Measurements from ENCODE around the gene UBIAD1.

The UBIAD1 gene

GRCh38 chr1:11289064-11289463 is 16.1 kb downstream of the UBIAD1 start:
- TF ChIP-seq TOX (CRISPR knock-in tag; IDR thresholded peaks at IDR 0.05; ENCODE audit: borderline replicate concordance) (no peak), BACH2 (CRISPR knock-in tag; IDR thresholded peaks at IDR 0.05; ENCODE audit: borderline replicate concordance) (no peak), ZC3H10 (CRISPR knock-in tag; IDR thresholded peaks at IDR 0.05) (no peak), RARB (CRISPR knock-in tag; IDR thresholded peaks at IDR 0.05) (no peak), ZNF565 (CRISPR knock-in tag; conservative IDR thresholded peaks at IDR 0.05; ENCODE audit: low read depth) (no peak), GLIS3 (CRISPR knock-in tag; IDR thresholded peaks at IDR 0.05) (no peak), TSHZ2 (CRISPR knock-in tag; IDR thresholded peaks at IDR 0.05) (no peak), CSRNP3 (CRISPR knock-in tag; IDR thresholded peaks at IDR 0.05) (no peak), TCF4 (CRISPR knock-in tag; IDR thresholded peaks at IDR 0.05; ENCODE audit: borderline replicate concordance) (no peak), SNAI2 (CRISPR knock-in tag; IDR thresholded peaks at IDR 0.05) (no peak), CSDC2 (CRISPR knock-in tag; IDR thresholded peaks at IDR 0.05) (no peak), ZFP30 (CRISPR knock-in tag; IDR thresholded peaks at IDR 0.05) (no peak), PPARA (CRISPR knock-in tag; IDR thresholded peaks at IDR 0.05; ENCODE audit: borderline replicate concordance) (no peak), ESRRG (CRISPR knock-in tag; IDR thresholded peaks at IDR 0.05) (no peak), ZNF8 (CRISPR knock-in tag; IDR thresholded peaks at IDR 0.05) (no peak), CREB5 (CRISPR knock-in tag; IDR thresholded peaks at IDR 0.05; ENCODE audit: low read depth) (no peak)
- ATAC-seq = no peak

GRCh38 chr1:11291049-11291448 is 18.1 kb downstream of the UBIAD1 start:
- no peak for ATAC-seq
- TF ChIP-seq TCF4 (CRISPR knock-in tag; IDR thresholded peaks at IDR 0.05; ENCODE audit: borderline replicate concordance) (no peak), BACH2 (CRISPR knock-in tag; IDR thresholded peaks at IDR 0.05; ENCODE audit: borderline replicate concordance) (no peak), ZC3H10 (CRISPR knock-in tag; IDR thresholded peaks at IDR 0.05) (no peak), CSRNP3 (CRISPR knock-in tag; IDR thresholded peaks at IDR 0.05) (no peak), OSR1 (CRISPR knock-in tag; IDR thresholded peaks at IDR 0.05) (no peak), GLIS3 (CRISPR knock-in tag; IDR thresholded peaks at IDR 0.05) (no peak), CREB5 (CRISPR knock-in tag; IDR thresholded peaks at IDR 0.05; ENCODE audit: low read depth) (no peak), PATZ1 (CRISPR knock-in tag; IDR thresholded peaks at IDR 0.05; ENCODE audit: borderline replicate concordance) (no peak)

GRCh38 chr1:11293856-11294255 is 20.9 kb downstream of the UBIAD1 start:
- ATAC-seq = no peak
- TF ChIP-seq ZC3H10 (CRISPR knock-in tag; IDR thresholded peaks at IDR 0.05) = no peak
- no peak for TF ChIP-seq OSR1 (CRISPR knock-in tag; IDR thresholded peaks at IDR 0.05)
- no peak for TF ChIP-seq ZNF565 (CRISPR knock-in tag; conservative IDR thresholded peaks at IDR 0.05; ENCODE audit: low read depth)
- TF ChIP-seq SNAI2 (CRISPR knock-in tag; IDR thresholded peaks at IDR 0.05) = no peak
- no peak for TF ChIP-seq ZFP3 (CRISPR knock-in tag; IDR thresholded peaks at IDR 0.05)
- no peak for TF ChIP-seq BACH2 (CRISPR knock-in tag; IDR thresholded peaks at IDR 0.05; ENCODE audit: borderline replicate concordance)
- no peak for TF ChIP-seq ISL1 (CRISPR knock-in tag; IDR thresholded peaks at IDR 0.05)
- TF ChIP-seq CREB5 (CRISPR knock-in tag; IDR thresholded peaks at IDR 0.05; ENCODE audit: low read depth) = no peak
- no peak for TF ChIP-seq CSRNP3 (CRISPR knock-in tag; IDR thresholded peaks at IDR 0.05)
- no peak for TF ChIP-seq ESRRG (CRISPR knock-in tag; IDR thresholded peaks at IDR 0.05)
- TF ChIP-seq TOX (CRISPR knock-in tag; IDR thresholded peaks at IDR 0.05; ENCODE audit: borderline replicate concordance) = no peak
- TF ChIP-seq ZFP30 (CRISPR knock-in tag; IDR thresholded peaks at IDR 0.05) = no peak
- no peak for TF ChIP-seq ARNTL (CRISPR knock-in tag; IDR thresholded peaks at IDR 0.05; ENCODE audit: borderline replicate concordance, low read depth)
- no peak for TF ChIP-seq ZNF8 (CRISPR knock-in tag; IDR thresholded peaks at IDR 0.05)

Measured in SK-N-SH treated with all-trans-retinoic acid at 6 μM for 48 hours (cell line).